GM12878 (cell line): ENCODE data around the gene WWP2.

Experiments
- CHD1 ChIP-seq: IDR thresholded peaks from 2 replicates; pipeline ENCODE4 v1.6.1; 2012; ENCODE audit warnings: low read depth, low read length, improper control_type of control experiment
- EP300 ChIP-seq, 2 experiments: fragments of 150-350 bp in 1 of 2; IDR thresholded peaks; 2 replicates each; pipeline ENCODE4 v1.6.1; 2011 to 2012; ENCODE audit warnings: low read depth in 2 of 2, low read length in 2 of 2, borderline replicate concordance in 1 of 2, improper control_type of control experiment in 1 of 2, inconsistent platforms in 1 of 2; ENCODE audit not compliant: control insufficient read depth in 1 of 2
- IRF4 ChIP-seq: IDR thresholded peaks from 2 replicates; pipeline ENCODE4 v1.6.1; 2011; ENCODE audit warnings: low read depth, low read length
- POLR2A ChIP-seq: IDR thresholded peaks from 2 replicates; pipeline ENCODE4 v1.6.1; 2011; ENCODE audit warnings: low read depth, mild to moderate bottlenecking, low read length
- TCF7 ChIP-seq: IDR thresholded peaks from 2 replicates; pipeline ENCODE4 v1.6.1; 2014; ENCODE audit warnings: antibody characterized with exemption, borderline replicate concordance
- TF ChIP-seq, protein P1 (sequence below), 3 experiments: IDR thresholded peaks in 2 of 3; conservative IDR thresholded peaks in 1 of 3; 2 replicates each; pipeline ENCODE4 v1.5.1; 2011; ENCODE audit warnings: low read depth in 3 of 3, low read length in 3 of 3, mild to moderate bottlenecking in 3 of 3, control low read depth in 2 of 3, moderate library complexity in 2 of 3, inconsistent platforms in 1 of 3, mixed read lengths in 1 of 3; ENCODE audit not compliant: control insufficient read depth in 2 of 3, insufficient read depth in 1 of 3; ENCODE audit errors: extremely low read depth in 1 of 3
- TF ChIP-seq, protein P2 (sequence below): fragments of 450-650 bp; formaldehyde crosslinking; IDR thresholded peaks from 2 replicates; pipeline ENCODE4 v1.4.0; 2020; ENCODE audit warnings: mild to moderate bottlenecking, moderate library complexity

DNA sequence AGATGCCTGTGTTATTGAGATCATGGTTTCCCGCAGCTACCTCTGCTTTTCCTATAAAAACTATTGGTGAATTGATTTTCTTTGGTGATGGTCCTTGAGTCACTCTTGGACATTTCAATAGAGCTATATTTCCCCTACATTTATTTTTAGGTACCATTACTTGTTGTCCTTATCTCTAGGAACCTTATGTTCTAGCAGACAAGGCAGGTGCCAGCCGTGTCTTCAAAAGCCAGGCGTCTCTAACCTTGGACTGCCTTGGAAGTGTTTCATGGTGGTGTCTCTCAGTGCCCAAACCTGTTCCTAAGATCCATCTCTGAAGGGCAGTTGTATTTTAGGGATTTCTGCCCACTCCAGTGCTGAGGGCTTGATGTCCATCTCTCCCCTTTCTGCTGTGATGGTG lies 111.7 kb downstream of the WWP2 start:
- TF ChIP-seq TCF7 (no peak), EP300 (IDR thresholded peaks at IDR 0.05; ENCODE audit: borderline replicate concordance in 1 of 2, control insufficient read depth in 1 of 2, low read depth in 2 of 2, low read length in 2 of 2) (no peak), POLR2A (no peak), CHD1 (no peak), IRF4 (no peak)
- TF ChIP-seq, protein P1, sequence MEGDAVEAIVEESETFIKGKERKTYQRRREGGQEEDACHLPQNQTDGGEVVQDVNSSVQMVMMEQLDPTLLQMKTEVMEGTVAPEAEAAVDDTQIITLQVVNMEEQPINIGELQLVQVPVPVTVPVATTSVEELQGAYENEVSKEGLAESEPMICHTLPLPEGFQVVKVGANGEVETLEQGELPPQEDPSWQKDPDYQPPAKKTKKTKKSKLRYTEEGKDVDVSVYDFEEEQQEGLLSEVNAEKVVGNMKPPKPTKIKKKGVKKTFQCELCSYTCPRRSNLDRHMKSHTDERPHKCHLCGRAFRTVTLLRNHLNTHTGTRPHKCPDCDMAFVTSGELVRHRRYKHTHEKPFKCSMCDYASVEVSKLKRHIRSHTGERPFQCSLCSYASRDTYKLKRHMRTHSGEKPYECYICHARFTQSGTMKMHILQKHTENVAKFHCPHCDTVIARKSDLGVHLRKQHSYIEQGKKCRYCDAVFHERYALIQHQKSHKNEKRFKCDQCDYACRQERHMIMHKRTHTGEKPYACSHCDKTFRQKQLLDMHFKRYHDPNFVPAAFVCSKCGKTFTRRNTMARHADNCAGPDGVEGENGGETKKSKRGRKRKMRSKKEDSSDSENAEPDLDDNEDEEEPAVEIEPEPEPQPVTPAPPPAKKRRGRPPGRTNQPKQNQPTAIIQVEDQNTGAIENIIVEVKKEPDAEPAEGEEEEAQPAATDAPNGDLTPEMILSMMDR (IDR thresholded peaks at IDR 0.05 in 2 of 3, conservative IDR thresholded peaks at IDR 0.05 in 1 of 3; ENCODE audit: control insufficient read depth in 2 of 3, extremely low read depth in 1 of 3, insufficient read depth in 1 of 3, low read depth in 3 of 3, low read length in 3 of 3) = no peak
- TF ChIP-seq, protein P2, sequence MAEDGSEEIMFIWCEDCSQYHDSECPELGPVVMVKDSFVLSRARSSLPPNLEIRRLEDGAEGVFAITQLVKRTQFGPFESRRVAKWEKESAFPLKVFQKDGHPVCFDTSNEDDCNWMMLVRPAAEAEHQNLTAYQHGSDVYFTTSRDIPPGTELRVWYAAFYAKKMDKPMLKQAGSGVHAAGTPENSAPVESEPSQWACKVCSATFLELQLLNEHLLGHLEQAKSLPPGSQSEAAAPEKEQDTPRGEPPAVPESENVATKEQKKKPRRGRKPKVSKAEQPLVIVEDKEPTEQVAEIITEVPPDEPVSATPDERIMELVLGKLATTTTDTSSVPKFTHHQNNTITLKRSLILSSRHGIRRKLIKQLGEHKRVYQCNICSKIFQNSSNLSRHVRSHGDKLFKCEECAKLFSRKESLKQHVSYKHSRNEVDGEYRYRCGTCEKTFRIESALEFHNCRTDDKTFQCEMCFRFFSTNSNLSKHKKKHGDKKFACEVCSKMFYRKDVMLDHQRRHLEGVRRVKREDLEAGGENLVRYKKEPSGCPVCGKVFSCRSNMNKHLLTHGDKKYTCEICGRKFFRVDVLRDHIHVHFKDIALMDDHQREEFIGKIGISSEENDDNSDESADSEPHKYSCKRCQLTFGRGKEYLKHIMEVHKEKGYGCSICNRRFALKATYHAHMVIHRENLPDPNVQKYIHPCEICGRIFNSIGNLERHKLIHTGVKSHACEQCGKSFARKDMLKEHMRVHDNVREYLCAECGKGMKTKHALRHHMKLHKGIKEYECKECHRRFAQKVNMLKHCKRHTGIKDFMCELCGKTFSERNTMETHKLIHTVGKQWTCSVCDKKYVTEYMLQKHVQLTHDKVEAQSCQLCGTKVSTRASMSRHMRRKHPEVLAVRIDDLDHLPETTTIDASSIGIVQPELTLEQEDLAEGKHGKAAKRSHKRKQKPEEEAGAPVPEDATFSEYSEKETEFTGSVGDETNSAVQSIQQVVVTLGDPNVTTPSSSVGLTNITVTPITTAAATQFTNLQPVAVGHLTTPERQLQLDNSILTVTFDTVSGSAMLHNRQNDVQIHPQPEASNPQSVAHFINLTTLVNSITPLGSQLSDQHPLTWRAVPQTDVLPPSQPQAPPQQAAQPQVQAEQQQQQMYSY = no peak
